RWPE2 (cell line): Measurements from ENCODE around the gene PCYT2.

Experiments used
- ATAC-seq: fragments of 200-7000 bp; cut with Tn5 transposase; 3 replicates; pipeline ENCODE4 v1.9.1; 2021; ENCODE audit warnings: low read depth
- DNase-seq: peaks from one replicate; pipeline ENCODE4 v3.0.0-alpha.2; 2020; ENCODE audit warnings: low spot score
- H3K27ac ChIP-seq: fragments of 450-650 bp; 2 replicates; pipeline ENCODE4 v1.5.1; 2017; ENCODE audit warnings: mild to moderate bottlenecking; ENCODE audit not compliant: poor library complexity, severe bottlenecking
- H3K27me3 ChIP-seq: fragments of 250-450 bp; sonication (Bioruptor Pico); 2 replicates; pipeline ENCODE4 v1.5.1; 2021; ENCODE audit warnings: mild to moderate bottlenecking, moderate library complexity; ENCODE audit not compliant: insufficient read depth, poor library complexity, severe bottlenecking
- H3K36me3 ChIP-seq: fragments of 250-450 bp; sonication (Bioruptor Pico); 2 replicates; pipeline ENCODE4 v1.5.1; 2020; ENCODE audit warnings: low read depth, mild to moderate bottlenecking, moderate library complexity
- H3K4me1 ChIP-seq: fragments of 250-450 bp; sonication (Bioruptor Pico); 2 replicates; pipeline ENCODE4 v1.5.1; 2021; ENCODE audit warnings: mild to moderate bottlenecking, moderate library complexity; ENCODE audit not compliant: insufficient read depth, poor library complexity, severe bottlenecking
- H3K4me3 ChIP-seq: fragments of 250-450 bp; sonication (Bioruptor Pico); 2 replicates; pipeline ENCODE4 v1.5.1; 2021; ENCODE audit warnings: mild to moderate bottlenecking, moderate library complexity; ENCODE audit not compliant: severe bottlenecking
- H3K9me3 ChIP-seq: fragments of 250-450 bp; sonication (Bioruptor Pico); 2 replicates; pipeline ENCODE4 v1.5.1; 2021; ENCODE audit warnings: mild to moderate bottlenecking, moderate library complexity; ENCODE audit not compliant: severe bottlenecking
- TF ChIP-seq, protein P1 (sequence below): fragments of 450-650 bp; IDR thresholded peaks from one replicate; pipeline ENCODE4 v1.5.1; 2017; ENCODE audit warnings: mild to moderate bottlenecking, moderate library complexity; ENCODE audit not compliant: poor library complexity, severe bottlenecking

Gene PCYT2

DNA sequence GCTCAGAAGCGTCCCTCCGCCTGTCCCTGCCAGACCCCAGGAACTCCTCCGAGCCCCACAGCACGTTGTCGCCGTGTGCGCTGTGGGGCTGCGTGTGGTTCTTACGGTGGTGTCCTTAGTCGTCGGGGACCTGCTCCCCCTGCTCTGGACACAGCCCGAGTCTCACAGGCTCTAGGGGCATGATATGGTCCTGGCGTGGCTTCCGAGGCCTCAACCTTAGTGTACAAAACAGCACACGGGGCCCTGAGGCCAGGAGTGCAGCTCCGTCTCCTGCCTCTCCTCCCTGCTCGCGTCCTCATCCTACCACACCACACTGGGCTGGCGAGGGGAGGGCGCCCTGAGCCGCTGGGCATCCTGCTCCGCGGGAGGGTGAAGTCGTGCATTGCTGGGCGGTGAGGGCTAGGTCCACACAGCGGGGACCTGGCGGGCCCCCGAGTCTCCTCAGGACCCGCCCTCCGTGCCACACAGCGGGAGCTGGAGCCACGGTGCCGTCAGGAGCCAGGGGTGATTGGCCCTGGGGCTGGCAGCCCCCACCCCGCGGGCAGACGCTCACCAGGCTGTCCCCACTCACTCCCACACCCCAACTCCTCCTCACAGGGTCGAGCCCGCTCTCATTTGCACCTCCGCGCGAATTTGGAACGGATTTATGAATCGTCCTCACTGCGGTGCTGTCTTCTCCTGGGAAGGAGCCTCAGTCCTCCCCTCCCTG lies 17.5 kb upstream of the PCYT2 start:
- Histone ChIP-seq H3K36me3 (peaks cover 5% of the 10 kb centered on the region), H3K9me3 (no peaks in the 10 kb centered on the region), H3K4me3 (peak overlapping the region; percentile 62), H3K4me1 (peaks cover 11% of the 10 kb centered on the region), H3K27ac (peak overlapping the region; percentile 90), H3K27me3 (no peaks in the 10 kb centered on the region)
- DNase-seq (no peak), ATAC-seq (peak; percentile 11; the same call in 2 of the 3 replicates)
- TF ChIP-seq, protein P1, sequence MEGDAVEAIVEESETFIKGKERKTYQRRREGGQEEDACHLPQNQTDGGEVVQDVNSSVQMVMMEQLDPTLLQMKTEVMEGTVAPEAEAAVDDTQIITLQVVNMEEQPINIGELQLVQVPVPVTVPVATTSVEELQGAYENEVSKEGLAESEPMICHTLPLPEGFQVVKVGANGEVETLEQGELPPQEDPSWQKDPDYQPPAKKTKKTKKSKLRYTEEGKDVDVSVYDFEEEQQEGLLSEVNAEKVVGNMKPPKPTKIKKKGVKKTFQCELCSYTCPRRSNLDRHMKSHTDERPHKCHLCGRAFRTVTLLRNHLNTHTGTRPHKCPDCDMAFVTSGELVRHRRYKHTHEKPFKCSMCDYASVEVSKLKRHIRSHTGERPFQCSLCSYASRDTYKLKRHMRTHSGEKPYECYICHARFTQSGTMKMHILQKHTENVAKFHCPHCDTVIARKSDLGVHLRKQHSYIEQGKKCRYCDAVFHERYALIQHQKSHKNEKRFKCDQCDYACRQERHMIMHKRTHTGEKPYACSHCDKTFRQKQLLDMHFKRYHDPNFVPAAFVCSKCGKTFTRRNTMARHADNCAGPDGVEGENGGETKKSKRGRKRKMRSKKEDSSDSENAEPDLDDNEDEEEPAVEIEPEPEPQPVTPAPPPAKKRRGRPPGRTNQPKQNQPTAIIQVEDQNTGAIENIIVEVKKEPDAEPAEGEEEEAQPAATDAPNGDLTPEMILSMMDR, result no peak

- Histone ChIP-seq H3K27me3 (no peaks in the 10 kb centered on the region), H3K9me3 (no peaks in the 10 kb centered on the region), H3K4me1 (peaks cover 14% of the 10 kb centered on the region), H3K27ac (peak within 1 kb of the TSS; percentile 90), H3K4me3 (peak within 1 kb of the TSS; percentile 62), H3K36me3 (peaks cover under 1% of the 10 kb centered on the region; the same call in 1 of the 2 replicates)
- no peak for DNase-seq
- peak; percentile 19 for ATAC-seq
- TF ChIP-seq, protein P1, result peak; percentile 50
Observed at GRCh38 chr17:81927653-81928543, 16.7 kb upstream of the PCYT2 start, which contains the start of gene MAFG. Gene MAFG (minus strand): TSS chr17:81927735. CDS start chr17:81923185, 4,550 bp downstream.

DNA sequence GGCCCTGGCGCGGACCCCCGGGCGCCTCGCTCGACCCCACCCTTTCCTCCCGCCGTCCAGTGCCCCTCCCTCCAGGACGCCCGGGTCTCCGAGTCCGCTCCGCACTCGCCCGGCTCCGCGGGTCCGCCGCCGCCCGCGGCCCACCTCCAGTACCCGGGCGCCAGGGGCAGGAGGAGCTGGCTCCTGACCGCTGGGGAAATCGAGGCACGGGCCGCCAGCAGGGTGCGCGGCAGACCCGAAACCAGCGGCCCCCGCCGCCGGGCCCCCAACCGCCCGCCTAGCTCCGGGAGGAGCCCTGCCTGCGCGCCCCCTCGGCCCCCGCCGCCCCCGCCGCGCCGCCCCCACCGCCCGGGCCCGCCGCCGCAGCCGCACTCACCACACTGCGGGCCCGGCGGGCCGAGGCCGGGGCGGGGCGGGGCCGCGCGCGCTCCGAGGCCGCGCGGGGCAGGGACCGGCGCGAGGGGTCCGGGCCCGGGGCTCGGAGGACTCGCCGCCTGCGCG lies 16.0 kb upstream of the PCYT2 start:
- Histone ChIP-seq H3K27me3 (no peaks in the 10 kb centered on the region), H3K9me3 (no peaks in the 10 kb centered on the region), H3K4me3 (peak overlapping the region; percentile 62), H3K4me1 (peaks cover 14% of the 10 kb centered on the region), H3K36me3 (peaks cover 8% of the 10 kb centered on the region), H3K27ac (peak overlapping the region; percentile 90)
- TF ChIP-seq, protein P1, result no peak
- DNase-seq, result no peak
- ATAC-seq, result no peak

DNA sequence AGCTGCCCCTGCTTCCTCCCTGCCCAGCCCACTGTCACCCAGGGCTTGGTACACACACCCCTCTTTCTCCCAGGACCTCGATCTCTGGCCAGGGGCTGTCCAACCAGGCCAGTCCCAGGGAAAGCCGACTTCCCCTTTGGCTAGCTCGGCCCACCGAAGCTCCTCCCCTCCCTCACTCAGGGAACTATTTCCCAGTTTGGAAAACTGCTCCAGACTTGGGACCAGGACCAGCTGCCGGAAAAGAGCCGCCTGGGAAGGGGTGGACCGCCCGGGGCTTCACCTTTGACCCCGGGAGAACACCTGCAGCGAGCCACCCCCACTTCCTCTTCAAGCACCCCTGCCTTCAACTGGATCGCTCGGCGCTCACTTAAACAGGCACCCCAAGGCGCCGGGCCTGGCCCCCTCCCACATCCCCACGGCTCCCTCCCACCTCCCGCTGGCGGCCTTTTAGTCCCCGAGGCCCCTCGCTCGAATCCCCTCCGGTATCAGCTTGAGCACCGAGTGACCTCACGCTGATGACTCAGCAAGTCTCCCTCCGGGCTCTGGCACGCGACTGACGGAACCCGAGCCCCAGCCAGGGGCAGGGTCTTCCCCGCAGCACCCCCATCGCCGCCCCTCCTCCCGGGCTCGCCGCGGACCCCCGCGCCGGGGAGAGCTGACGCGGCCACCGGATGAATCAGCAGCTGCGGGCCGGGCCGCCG lies 15.4 kb upstream of the PCYT2 start:
- DNase-seq, result no peak
- peak; percentile 36 for ATAC-seq

More for the DNA sequence above, 15.4 kb upstream of the PCYT2 start:
- H3K27ac ChIP-seq, result peak overlapping the region; percentile 90
- no peaks in the 10 kb centered on the region for H3K27me3 ChIP-seq
- H3K4me3 ChIP-seq, result peak overlapping the region; percentile 62
- peaks cover 14% of the 10 kb centered on the region for H3K4me1 ChIP-seq
- TF ChIP-seq, protein P1, result no peak
- no peaks in the 10 kb centered on the region for H3K9me3 ChIP-seq
- H3K36me3 ChIP-seq, result peaks cover 14% of the 10 kb centered on the region
